22Rv1 (cell line): ENCODE measurements around the gene MARCHF4.

Experiments used
- CTCF ChIP-seq: fragments of 450-650 bp; IDR thresholded peaks from 2 replicates; pipeline ENCODE4 v1.5.1; 2017; ENCODE audit warnings: mild to moderate bottlenecking
- ZFX ChIP-seq: fragments of 450-650 bp; IDR thresholded peaks from 2 replicates; pipeline ENCODE4 v1.6.1; 2017; ENCODE audit warnings: antibody characterized with exemption, borderline replicate concordance

DNA sequence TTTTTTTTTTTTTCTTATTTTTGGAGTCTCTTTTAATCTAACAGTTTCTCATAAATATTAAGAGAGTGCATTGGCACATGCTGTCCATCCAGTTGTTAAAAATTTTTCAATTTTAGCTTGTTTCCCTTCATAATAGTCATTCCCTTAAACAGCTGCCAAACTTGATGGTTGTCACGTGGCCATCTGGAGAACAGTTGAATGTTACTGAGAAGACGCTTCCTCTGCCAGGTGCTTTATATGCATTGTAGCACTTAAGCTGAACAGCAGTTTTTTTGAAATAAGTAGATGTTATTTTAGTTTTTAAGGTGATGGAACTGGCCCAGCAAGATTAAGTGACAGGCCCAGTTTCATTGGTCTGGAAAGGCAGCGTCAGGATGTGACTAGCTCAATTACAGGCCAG, 43.3 kb upstream of the MARCHF4 start:
- TF ChIP-seq CTCF (no peak), ZFX (no peak)
